Endothelial cell of umbilical vein (primary cell): ENCODE data around the gene SLC30A7. TPM values are rescaled to one million over a fixed set of nuclear protein-coding genes. Genes with fewer than 3 reads are reported as not detected.

Experiments used
- BruUV-seq: library from RNA; stranded (reverse); fragments of 400-500 nt; replicated peaks from 2 replicates; lab custom pipeline; 2021; lab: Mats Ljungman, UMichigan
- CTCF ChIA-PET: fragments of 300-600, 350-600 bp; sonication (Branson Sonifier 250); formaldehyde crosslinking; loops from one replicate; lab custom pipeline; 2021; ENCODE audit warnings: antibody characterized with exemption, inconsistent platforms; lab: Charles Lee
- POLR2A ChIA-PET: fragments of 300-600, 350-600 bp; sonication (Branson Sonifier 250); formaldehyde crosslinking; loops from one replicate; lab custom pipeline; 2021; ENCODE audit warnings: antibody characterized with exemption, inconsistent platforms; lab: Charles Lee
- DNase-seq: peaks from one replicate; pipeline ENCODE4 v3.0.0-alpha.2; 2011; ENCODE audit warnings: low read depth, low spot score
- FAIRE-seq: peaks from 2 replicates; lab custom pipeline; 2011; peaks lifted over from hg19 to GRCh38; lab: Jason Lieb, UNC
- H2AFZ ChIP-seq: 2 replicates; pipeline ENCODE4 v1.6.0; 2012; ENCODE audit warnings: low read depth, low read length, control low read depth, inconsistent platforms
- H3K27ac ChIP-seq: 2 replicates; pipeline ENCODE4 v1.5.1; 2011; ENCODE audit warnings: low read depth, mild to moderate bottlenecking, control low read depth, low read length, moderate library complexity; ENCODE audit not compliant: insufficient read depth
- H3K27me3 ChIP-seq, 2 experiments: 2 replicates each; pipeline versions ENCODE4 v1.6.0 to v1.6.1; 2011; ENCODE audit warnings: low read length in 2 of 2, mixed read lengths in 1 of 2; ENCODE audit not compliant: control insufficient read depth in 2 of 2, insufficient read depth in 2 of 2
- H3K36me3 ChIP-seq, 2 experiments: 2 replicates in 1 of 2; 3 replicates in 1 of 2; pipeline ENCODE4 v1.5.1; 2011; ENCODE audit warnings: low read length in 2 of 2, mild to moderate bottlenecking in 1 of 2, moderate library complexity in 1 of 2; ENCODE audit not compliant: control insufficient read depth in 2 of 2, insufficient read depth in 2 of 2; ENCODE audit errors: extremely low read depth in 1 of 2
- H3K4me1 ChIP-seq: 3 replicates; pipeline ENCODE4 v1.5.1; 2011; ENCODE audit warnings: mild to moderate bottlenecking, low read length; ENCODE audit not compliant: control insufficient read depth, insufficient read depth; ENCODE audit errors: extremely low read depth
- H3K4me2 ChIP-seq: 2 replicates; pipeline ENCODE4 v1.6.1; 2011; ENCODE audit warnings: low read length, control low read depth, mixed read lengths; ENCODE audit not compliant: insufficient read depth
- H3K4me3 ChIP-seq, 3 experiments: fragments of 200-600 bp in 1 of 3; sonication (generic), shearing (Covaris generic) in 1 of 3; replicated peaks in 1 of 3; 2 replicates each; pipeline ENCODE4 v1.5.1; 2011 to 2016; ENCODE audit warnings: control low read depth in 3 of 3, low read length in 3 of 3, mild to moderate bottlenecking in 2 of 3, inconsistent platforms in 1 of 3, low read depth in 1 of 3, moderate library complexity in 1 of 3; ENCODE audit not compliant: insufficient read depth in 1 of 3
- H3K79me2 ChIP-seq: 2 replicates; pipeline ENCODE4 v1.6.0; 2012; ENCODE audit warnings: low read length, inconsistent platforms; ENCODE audit not compliant: control insufficient read depth, insufficient read depth
- H3K9ac ChIP-seq: replicated peaks from 2 replicates; pipeline ENCODE3; 2011; ENCODE audit warnings: low read length, control low read depth; ENCODE audit not compliant: insufficient read depth; ENCODE audit errors: extremely low read depth
- H3K9me1 ChIP-seq: replicated peaks from 3 replicates; pipeline ENCODE4 v1.6.0; 2011; ENCODE audit warnings: mild to moderate bottlenecking, low read length; ENCODE audit not compliant: control insufficient read depth, insufficient read depth; ENCODE audit errors: extremely low read depth
- H3K9me3 ChIP-seq: replicated peaks from 2 replicates; pipeline ENCODE4 v1.5.1; 2012; ENCODE audit warnings: low read length, inconsistent platforms; ENCODE audit not compliant: control insufficient read depth, insufficient read depth
- H4K20me1 ChIP-seq: replicated peaks from 2 replicates; pipeline ENCODE3; 2011; ENCODE audit warnings: mild to moderate bottlenecking, low read length; ENCODE audit not compliant: control insufficient read depth, insufficient read depth; ENCODE audit errors: extremely low read depth
- CTCF ChIP-seq, 2 donors: IDR thresholded peaks; 1 replicate in 1 of 2; 2 replicates in 1 of 2; pipeline ENCODE4 v1.5.1; 2011; ENCODE audit warnings: low read length in 2 of 2, mild to moderate bottlenecking in 2 of 2, moderate library complexity in 2 of 2, control low read depth in 1 of 2, inconsistent platforms in 1 of 2, low read depth in 1 of 2; ENCODE audit not compliant: insufficient read depth in 1 of 2; ENCODE audit errors: extremely low read depth in 1 of 2
- EZH2 ChIP-seq: IDR thresholded peaks from 2 replicates; pipeline ENCODE4 v1.6.1; 2012; ENCODE audit warnings: borderline replicate concordance, low read depth, mild to moderate bottlenecking, moderate library complexity, low read length, inconsistent platforms; ENCODE audit not compliant: severe bottlenecking
- FOS ChIP-seq: IDR thresholded peaks from 2 replicates; pipeline ENCODE4 v1.6.1; 2011; ENCODE audit warnings: mild to moderate bottlenecking, low read length, moderate library complexity, borderline replicate concordance; ENCODE audit not compliant: insufficient read depth
- GATA2 ChIP-seq: IDR thresholded peaks from 2 replicates; pipeline ENCODE4 v1.7.0; 2011; ENCODE audit warnings: low read depth, mild to moderate bottlenecking, moderate library complexity, mixed read lengths, low read length; ENCODE audit not compliant: insufficient read length, insufficient read depth
- JUN ChIP-seq: IDR thresholded peaks from 2 replicates; pipeline ENCODE4 v1.6.1; 2011; ENCODE audit warnings: borderline replicate concordance, low read depth; ENCODE audit not compliant: insufficient read length, insufficient read depth
- MAX ChIP-seq: IDR thresholded peaks from 2 replicates; pipeline ENCODE4 v1.6.1; 2011; ENCODE audit not compliant: insufficient read depth, insufficient read length
- MYC ChIP-seq: IDR thresholded peaks from one replicate; pipeline ENCODE4 v1.6.1; 2011; ENCODE audit warnings: mild to moderate bottlenecking, low read depth, low read length
- POLR2A ChIP-seq: IDR thresholded peaks from 2 replicates; pipeline ENCODE4 v1.6.1; 2012; ENCODE audit warnings: low read depth, mild to moderate bottlenecking, control low read depth, low read length
- POLR2AphosphoS5 ChIP-seq: IDR thresholded peaks from 2 replicates; pipeline ENCODE4 v1.6.1; 2012; ENCODE audit warnings: low read depth, mild to moderate bottlenecking, control low read depth, low read length, moderate library complexity; ENCODE audit not compliant: insufficient read depth
- dilution Hi-C: fragments of 300-500 bp; cut with MboI; formaldehyde crosslinking; loops from one replicate; pipeline ENCODE4 v1.15.0; 2019; ENCODE audit warnings: low sequenced_read_pairs; ENCODE audit not compliant: extremely low pct_ligation_motif_present
- intact Hi-C: fragments of 100-400 bp; cut with micrococcal nuclease; formaldehyde crosslinking; loops from one replicate; pipeline ENCODE4 v1.10.0; 2022
- polyA plus RNA-seq, 4 experiments: library from polyadenylated mRNA; depleted of rRNA in 3 of 4; stranded (reverse) in 3 of 4; unstranded in 1 of 4; fragments of >200 nt; gene quantifications; 2 replicates each; pipeline versions ENCODE4 v1.2.1 to v1.2.3, GENCODE V29; 2011 to 2012; ENCODE audit warnings: missing spikeins in 1 of 4
- total RNA-seq: library from RNA; stranded (reverse); gene quantifications from 2 replicates; pipeline ENCODE4 v1.2.3, GENCODE V29; 2021

SLC30A7 gene
- total and polyA plus RNA-seq, 2 donors (not counting 3 experiments of a cell fraction or from before 2014, with no cell fraction given), result 9.3 to 38.6 TPM

DNA sequence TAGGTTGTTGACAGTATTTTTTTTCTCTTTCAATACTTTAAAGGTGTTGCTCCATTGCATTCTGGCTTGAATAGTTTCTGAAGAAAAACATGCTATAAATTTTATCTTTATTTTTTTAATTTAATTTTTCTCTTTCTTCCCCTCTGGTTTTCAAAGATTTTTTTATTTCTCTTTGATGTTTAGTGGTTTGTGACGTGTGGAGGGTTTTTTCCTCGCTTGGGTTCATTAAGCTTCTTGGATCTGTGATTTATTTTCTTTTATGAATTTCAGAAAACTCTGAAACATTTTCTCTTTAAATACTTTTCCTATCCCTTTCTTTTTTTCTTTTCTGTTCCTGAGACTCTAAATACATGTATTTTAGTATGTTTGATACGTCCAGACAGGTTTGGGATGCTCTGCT lies 9.3 kb downstream of the SLC30A7 start:
- no peak overlapping the region for H2AFZ ChIP-seq
- H3K79me2 ChIP-seq, result peaks cover 35% of the 10 kb centered on the region
- ChIA-PET POLR2A (no interaction called here), CTCF (no interaction called here)
- H3K27ac ChIP-seq, result no peak overlapping the region
- no peaks in the 10 kb centered on the region for H4K20me1 ChIP-seq
- no peaks in the 10 kb centered on the region for H3K9me3 ChIP-seq
- FAIRE-seq (no peak), DNase-seq (no peak)
- H3K9ac ChIP-seq, result no peak overlapping the region
- no peaks in the 10 kb centered on the region for H3K9me1 ChIP-seq
- H3K4me1 ChIP-seq, result no peaks in the 10 kb centered on the region
- H3K36me3 ChIP-seq, result peaks cover 10 to 26% of the 10 kb centered on the region in 2 experiments
- TF ChIP-seq POLR2AphosphoS5 (no peak), MAX (no peak), JUN (no peak), CTCF (IDR thresholded peaks at IDR 0.05; ENCODE audit: extremely low read depth in 1 of 2, insufficient read depth in 1 of 2, low read depth in 1 of 2, low read length in 2 of 2) (no peak), EZH2 (no peak), POLR2A (no peak), MYC (no peak), GATA2 (no peak), FOS (no peak)
- intact Hi-C loops, result no loop called here
- no peak overlapping the region for H3K4me3 ChIP-seq
- H3K4me2 ChIP-seq, result no peak overlapping the region
- dilution Hi-C loops, result loop anchor here (25.0 kb wide), 1 partner anchor 407 kb away; no protein-coding TSS in a partner anchor
- no TSS peak for BruUV-seq
- H3K27me3 ChIP-seq, result no peaks in the 10 kb centered on the region
